ENCODE data around the gene LYZL1. TPM values are rescaled to one million over a fixed set of nuclear protein-coding genes. Genes with fewer than 3 reads are reported as not detected.

The LYZL1 gene
- total and polyA plus RNA-seq, 9 donors: not detected

DNA sequence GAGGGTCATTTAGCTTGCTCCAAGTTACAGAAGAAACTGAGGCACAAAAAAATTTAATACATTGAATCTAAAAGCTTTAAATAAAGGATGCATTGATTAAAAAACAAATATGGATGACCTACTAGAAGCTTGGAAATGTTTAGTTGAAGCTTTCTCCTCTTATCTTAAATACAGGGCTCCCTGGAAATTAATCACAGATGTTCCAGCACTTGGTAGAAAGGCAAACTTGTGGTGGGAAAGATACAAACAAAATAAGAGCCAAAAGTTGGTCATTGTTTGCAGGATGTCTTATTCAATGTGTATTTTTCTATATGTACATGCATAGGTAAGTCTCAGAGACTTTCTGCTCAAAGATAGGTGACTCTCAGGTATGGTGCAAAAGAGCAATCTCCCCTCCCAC lies 40.7 kb upstream of the LYZL1 start:
- TF ChIP-seq POLR2A (IDR thresholded peaks at IDR 0.05): no peak
- TF ChIP-seq, protein P1, sequence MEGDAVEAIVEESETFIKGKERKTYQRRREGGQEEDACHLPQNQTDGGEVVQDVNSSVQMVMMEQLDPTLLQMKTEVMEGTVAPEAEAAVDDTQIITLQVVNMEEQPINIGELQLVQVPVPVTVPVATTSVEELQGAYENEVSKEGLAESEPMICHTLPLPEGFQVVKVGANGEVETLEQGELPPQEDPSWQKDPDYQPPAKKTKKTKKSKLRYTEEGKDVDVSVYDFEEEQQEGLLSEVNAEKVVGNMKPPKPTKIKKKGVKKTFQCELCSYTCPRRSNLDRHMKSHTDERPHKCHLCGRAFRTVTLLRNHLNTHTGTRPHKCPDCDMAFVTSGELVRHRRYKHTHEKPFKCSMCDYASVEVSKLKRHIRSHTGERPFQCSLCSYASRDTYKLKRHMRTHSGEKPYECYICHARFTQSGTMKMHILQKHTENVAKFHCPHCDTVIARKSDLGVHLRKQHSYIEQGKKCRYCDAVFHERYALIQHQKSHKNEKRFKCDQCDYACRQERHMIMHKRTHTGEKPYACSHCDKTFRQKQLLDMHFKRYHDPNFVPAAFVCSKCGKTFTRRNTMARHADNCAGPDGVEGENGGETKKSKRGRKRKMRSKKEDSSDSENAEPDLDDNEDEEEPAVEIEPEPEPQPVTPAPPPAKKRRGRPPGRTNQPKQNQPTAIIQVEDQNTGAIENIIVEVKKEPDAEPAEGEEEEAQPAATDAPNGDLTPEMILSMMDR (IDR thresholded peaks at IDR 0.05): no peak
- TF ChIP-seq EP300 (IDR thresholded peaks at IDR 0.05): no peak
- peaks cover 2% of the 10 kb centered on the region for H3K4me1 ChIP-seq (ENCODE audit: insufficient read depth)
- intact Hi-C loops (cut with DNase I): no loop called here
- H3K27ac ChIP-seq: no peak overlapping the region
- no peak overlapping the region for H3K4me3 ChIP-seq
- no peak for DNase-seq
- H3K9me3 ChIP-seq: no peaks in the 10 kb centered on the region
- H3K27me3 ChIP-seq: no peaks in the 10 kb centered on the region
- no peaks in the 10 kb centered on the region for H3K36me3 ChIP-seq

DNA sequence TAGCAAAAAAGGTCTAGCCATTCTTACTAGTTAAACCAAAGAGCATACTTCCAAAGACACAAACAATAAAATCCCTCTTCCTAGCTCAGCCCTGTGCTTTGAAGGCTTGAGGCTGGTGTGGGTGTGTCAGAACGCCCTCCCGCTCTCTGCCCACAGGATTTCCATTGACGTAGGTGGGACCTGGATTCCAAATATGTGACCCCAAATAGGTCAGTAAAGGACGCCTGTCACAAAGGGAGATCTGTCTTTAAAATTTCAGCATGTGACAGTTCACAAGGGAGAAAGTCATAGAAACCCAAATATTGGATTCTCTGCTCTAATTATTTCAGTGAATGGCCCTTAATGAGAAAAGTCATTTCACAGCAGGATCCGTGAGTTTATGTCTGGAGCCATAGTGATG lies 39.9 kb upstream of the LYZL1 start:
- Histone ChIP-seq H3K36me3 (no peaks in the 10 kb centered on the region), H3K9me3 (no peaks in the 10 kb centered on the region), H3K27me3 (no peaks in the 10 kb centered on the region), H3K4me3 (no peak overlapping the region), H3K4me1 (ENCODE audit: insufficient read depth) (peaks cover 2% of the 10 kb centered on the region), H3K27ac (no peak overlapping the region)
- intact Hi-C loops (cut with DNase I): no loop called here
- DNase-seq: no peak
- 18 to 56% (median 30%) methylated on average over 5 of the region's 5 CpGs for WGBS, 3 donors
- TF ChIP-seq, protein P1 (IDR thresholded peaks at IDR 0.05): no peak
- TF ChIP-seq POLR2A (IDR thresholded peaks at IDR 0.05) (no peak), EP300 (IDR thresholded peaks at IDR 0.05) (no peak)

DNA sequence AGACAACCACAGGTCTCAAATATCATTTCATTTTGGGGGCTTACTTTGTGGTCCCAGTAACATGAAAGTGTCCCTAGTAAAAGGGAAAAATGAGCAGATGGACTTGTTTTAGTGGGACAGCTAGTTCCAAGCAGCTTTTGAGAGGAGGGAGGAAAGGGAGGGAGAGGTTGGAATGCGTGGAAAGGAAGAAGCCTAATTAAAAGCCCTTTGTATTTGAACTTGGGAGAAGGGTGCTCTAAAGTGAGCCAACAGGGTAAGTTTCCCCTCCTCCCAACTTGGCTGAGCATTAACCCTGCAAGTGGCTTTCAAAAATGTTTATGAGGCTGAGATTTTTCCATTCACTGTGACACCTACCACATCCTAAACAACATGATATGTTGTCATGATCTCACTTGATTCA lies 38.8 kb upstream of the LYZL1 start:
- no peak for TF ChIP-seq POLR2A (IDR thresholded peaks at IDR 0.05)
- no peak for TF ChIP-seq EP300 (IDR thresholded peaks at IDR 0.05)
- TF ChIP-seq, protein P1 (IDR thresholded peaks at IDR 0.05): no peak
- no peaks in the 10 kb centered on the region for H3K27me3 ChIP-seq
- H3K4me1 ChIP-seq (ENCODE audit: insufficient read depth): peaks cover 2% of the 10 kb centered on the region
- no peak overlapping the region for H3K4me3 ChIP-seq
- intact Hi-C loops (cut with DNase I): no loop called here
- 35 to 46% (median 43%) methylated on average over 1 of the region's 1 CpG for WGBS, 3 donors
- DNase-seq: no peak
- H3K27ac ChIP-seq: no peak overlapping the region
- no peaks in the 10 kb centered on the region for H3K9me3 ChIP-seq
- H3K36me3 ChIP-seq: no peaks in the 10 kb centered on the region

DNA sequence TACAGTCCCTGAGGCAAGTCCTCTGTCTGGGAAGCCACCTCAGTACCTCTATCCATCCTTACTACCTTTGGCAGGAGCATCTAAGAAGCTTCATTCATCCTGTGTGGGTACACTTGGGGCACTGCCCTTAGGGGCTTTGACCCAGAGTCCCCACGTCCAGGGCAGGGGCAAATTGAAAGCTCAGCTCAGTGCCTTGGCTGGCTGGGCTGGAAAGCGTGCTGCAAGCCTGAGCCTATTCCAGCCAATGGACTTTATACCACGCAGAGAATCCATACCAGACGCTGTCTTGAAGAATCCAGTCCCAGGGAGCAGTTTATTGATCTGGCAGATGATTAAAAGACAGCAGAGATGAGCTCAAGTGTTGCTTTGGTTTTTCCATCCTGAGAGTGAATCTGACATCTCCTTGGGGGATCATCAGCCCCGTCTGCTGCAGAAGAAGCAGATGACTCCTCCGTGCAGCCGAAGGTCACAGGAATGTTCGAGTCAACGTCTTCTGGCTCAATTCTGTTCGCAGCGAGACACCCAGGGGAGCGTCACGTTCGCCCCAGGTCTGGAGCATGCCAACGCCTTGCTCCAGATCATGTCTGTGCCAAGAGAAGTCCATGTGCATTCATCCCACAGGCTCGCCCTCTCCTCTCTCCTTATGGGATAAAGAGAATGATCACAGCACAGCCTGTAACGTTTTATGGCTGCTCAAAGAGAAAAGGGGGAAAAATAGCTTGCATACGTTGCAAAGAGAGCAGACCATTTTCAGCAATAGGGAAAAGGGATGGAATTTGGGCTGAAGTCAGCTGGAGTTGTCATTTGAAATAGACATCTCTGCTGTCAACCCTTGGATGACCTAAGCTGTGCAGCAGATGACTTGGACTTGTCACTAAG lies 35.8 kb upstream of the LYZL1 start:
- H3K9me3 ChIP-seq: no peaks in the 10 kb centered on the region
- no peaks in the 10 kb centered on the region for H3K36me3 ChIP-seq
- H3K4me1 ChIP-seq (ENCODE audit: insufficient read depth): peaks cover 20% of the 10 kb centered on the region
- no peak overlapping the region for H3K27ac ChIP-seq
- intact Hi-C loops (cut with DNase I): no loop called here
- H3K27me3 ChIP-seq: no peaks in the 10 kb centered on the region
- no peak for DNase-seq
- H3K4me3 ChIP-seq: no peak overlapping the region
- 66 to 77% (median 75%) methylated on average over 18 of the region's 18 CpGs for WGBS, 3 donors
- TF ChIP-seq, protein P1 (IDR thresholded peaks at IDR 0.05): no peak
- TF ChIP-seq EP300 (IDR thresholded peaks at IDR 0.05): no peak
- TF ChIP-seq POLR2A (IDR thresholded peaks at IDR 0.05): no peak

All from ovary (tissue), 9 donors.